Fibroblast of lung (primary cell): ENCODE results near the gene GARNL3. TPM values are rescaled to one million over a fixed set of nuclear protein-coding genes. Genes with fewer than 3 reads are reported as not detected.

Experiments used
- DNase-seq, 2 donors: peaks; one replicate each; pipeline versions ENCODE4 v3.0.0 to v3.0.0-alpha.2; 2010; ENCODE audit warnings: low read depth in 2 of 2
- H2AFZ ChIP-seq: 2 replicates; pipeline ENCODE4 v1.5.1; 2012; ENCODE audit warnings: low read length, control low read depth, inconsistent platforms
- H3K27ac ChIP-seq: 2 replicates; pipeline ENCODE4 v1.5.1; 2011; ENCODE audit warnings: low read length, control low read depth; ENCODE audit not compliant: insufficient read depth
- H3K27me3 ChIP-seq: 2 replicates; pipeline ENCODE4 v1.5.1; 2011; ENCODE audit warnings: mild to moderate bottlenecking, low read length; ENCODE audit not compliant: control insufficient read depth, insufficient read depth
- H3K36me3 ChIP-seq: 2 replicates; pipeline ENCODE4 v1.5.1; 2011; ENCODE audit warnings: low read length; ENCODE audit not compliant: control insufficient read depth, insufficient read depth
- H3K4me1 ChIP-seq: 2 replicates; pipeline ENCODE4 v1.5.1; 2011; ENCODE audit warnings: low read length; ENCODE audit not compliant: control insufficient read depth, insufficient read depth; ENCODE audit errors: extremely low read depth
- H3K4me2 ChIP-seq: 2 replicates; pipeline ENCODE4 v1.5.1; 2011; ENCODE audit warnings: low read length, control low read depth; ENCODE audit not compliant: insufficient read depth; ENCODE audit errors: extremely low read depth
- H3K4me3 ChIP-seq, 4 experiments: fragments of 200-600 bp in 1 of 4; sonication (generic) in 1 of 4; replicated peaks in 1 of 4; 2 replicates each; pipeline ENCODE4 v1.5.1; 2011 to 2016; ENCODE audit warnings: low read length in 4 of 4, low read depth in 3 of 4, mild to moderate bottlenecking in 3 of 4, control low read depth in 2 of 4, inconsistent platforms in 1 of 4, mixed read lengths in 1 of 4; ENCODE audit not compliant: insufficient read depth in 1 of 4; ENCODE audit errors: control extremely low read depth in 1 of 4
- H3K79me2 ChIP-seq: 2 replicates; pipeline ENCODE4 v1.5.1; 2012; ENCODE audit warnings: mild to moderate bottlenecking, low read length, inconsistent platforms; ENCODE audit not compliant: control insufficient read depth, insufficient read depth
- H3K9ac ChIP-seq: 2 replicates; pipeline ENCODE4 v1.5.1; 2011; ENCODE audit warnings: mild to moderate bottlenecking, low read length, control low read depth; ENCODE audit not compliant: insufficient read depth
- H3K9me3 ChIP-seq: 2 replicates; pipeline ENCODE4 v1.5.1; 2012; ENCODE audit warnings: low read depth, low read length; ENCODE audit not compliant: control insufficient read depth, insufficient read depth
- H4K20me1 ChIP-seq: 2 replicates; pipeline ENCODE4 v1.5.1; 2011; ENCODE audit warnings: low read length; ENCODE audit not compliant: control insufficient read depth, insufficient read depth; ENCODE audit errors: extremely low read depth
- EZH2 ChIP-seq: IDR thresholded peaks from 2 replicates; pipeline ENCODE4 v1.5.1; 2012; ENCODE audit warnings: low read length, control low read depth, mild to moderate bottlenecking; ENCODE audit errors: missing control alignments
- polyA plus RNA-seq, 2 donors: library from polyadenylated mRNA; depleted of rRNA in 1 of 2; stranded (reverse) in 1 of 2; unstranded in 1 of 2; fragments of >200 nt; gene quantifications; 2 replicates each; pipeline ENCODE4 v1.2.1, GENCODE V29; 2011 to 2012; ENCODE audit warnings: missing spikeins in 1 of 2
- total RNA-seq: library from RNA; depleted of rRNA; stranded (reverse); fragments of >200 nt; gene quantifications from 2 replicates; pipeline ENCODE4 v1.2.1, GENCODE V29; 2014
- TF ChIP-seq, protein P1 (sequence below), 2 donors: IDR thresholded peaks in 1 of 2; conservative IDR thresholded peaks in 1 of 2; 1 replicate in 1 of 2; 2 replicates in 1 of 2; pipeline ENCODE4 v1.5.1; 2011 to 2012; ENCODE audit warnings: low read length in 2 of 2, control low read depth in 1 of 2, inconsistent platforms in 1 of 2, low read depth in 1 of 2, mild to moderate bottlenecking in 1 of 2

The GARNL3 gene
- total and polyA plus RNA-seq, 2 donors (not counting 1 experiment from before 2014, with no cell fraction given), result 1.5 to 6.4 TPM

DNA sequence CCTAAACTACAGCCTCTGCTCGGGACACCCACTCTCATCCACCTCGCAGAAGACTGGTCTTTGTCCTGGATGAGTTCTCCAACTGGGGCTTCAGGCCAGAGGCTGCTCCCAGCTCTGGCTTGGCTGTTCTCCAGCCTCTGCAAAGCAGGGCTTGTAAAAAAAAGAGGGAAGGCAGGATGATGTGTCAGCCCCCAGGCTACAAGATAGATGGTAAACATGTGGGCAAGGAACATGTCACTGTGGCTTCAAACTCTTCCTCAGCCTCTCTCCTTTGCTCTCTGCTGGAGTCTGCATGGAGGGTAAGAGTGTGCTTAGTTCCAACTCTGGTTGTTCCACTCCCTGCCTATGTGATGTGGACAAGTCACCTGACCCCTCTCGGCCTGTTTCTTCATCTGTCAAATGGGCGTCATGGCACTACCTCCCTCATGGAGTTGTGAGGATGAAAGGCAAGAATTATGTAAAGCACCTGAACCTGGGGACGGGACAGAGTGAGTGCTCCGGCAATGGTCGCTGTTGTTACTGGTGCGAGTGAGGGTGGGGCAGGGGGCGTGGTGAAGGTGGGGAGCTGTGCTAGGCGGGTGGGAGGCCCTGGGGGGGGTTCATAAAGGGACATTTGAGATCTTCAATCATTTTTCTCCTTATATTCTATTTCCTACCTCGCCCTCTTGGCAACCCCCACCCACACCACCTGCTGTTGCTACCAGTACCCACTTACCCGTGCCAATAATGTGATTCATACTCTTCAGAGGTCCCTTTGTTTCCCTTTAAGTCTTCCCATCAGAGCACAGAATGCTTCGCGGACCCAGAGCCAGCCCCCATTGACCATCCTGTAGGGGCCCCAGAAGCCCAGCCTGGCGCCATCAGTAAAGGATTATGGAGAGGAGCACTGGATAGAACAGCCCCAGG, 152.8 kb downstream of the GARNL3 start:
- Histone ChIP-seq H3K9ac (no peak overlapping the region), H3K36me3 (no peaks in the 10 kb centered on the region), H3K27ac (no peak overlapping the region), H3K4me3 (no peak overlapping the region), H3K4me2 (no peak overlapping the region), H3K9me3 (no peaks in the 10 kb centered on the region), H4K20me1 (no peaks in the 10 kb centered on the region), H3K27me3 (no peaks in the 10 kb centered on the region), H3K79me2 (no peaks in the 10 kb centered on the region), H3K4me1 (no peaks in the 10 kb centered on the region), H2AFZ (no peak overlapping the region)
- DNase-seq, result peak; percentile 33 to 49
- TF ChIP-seq EZH2, result no peak
- TF ChIP-seq, protein P1, sequence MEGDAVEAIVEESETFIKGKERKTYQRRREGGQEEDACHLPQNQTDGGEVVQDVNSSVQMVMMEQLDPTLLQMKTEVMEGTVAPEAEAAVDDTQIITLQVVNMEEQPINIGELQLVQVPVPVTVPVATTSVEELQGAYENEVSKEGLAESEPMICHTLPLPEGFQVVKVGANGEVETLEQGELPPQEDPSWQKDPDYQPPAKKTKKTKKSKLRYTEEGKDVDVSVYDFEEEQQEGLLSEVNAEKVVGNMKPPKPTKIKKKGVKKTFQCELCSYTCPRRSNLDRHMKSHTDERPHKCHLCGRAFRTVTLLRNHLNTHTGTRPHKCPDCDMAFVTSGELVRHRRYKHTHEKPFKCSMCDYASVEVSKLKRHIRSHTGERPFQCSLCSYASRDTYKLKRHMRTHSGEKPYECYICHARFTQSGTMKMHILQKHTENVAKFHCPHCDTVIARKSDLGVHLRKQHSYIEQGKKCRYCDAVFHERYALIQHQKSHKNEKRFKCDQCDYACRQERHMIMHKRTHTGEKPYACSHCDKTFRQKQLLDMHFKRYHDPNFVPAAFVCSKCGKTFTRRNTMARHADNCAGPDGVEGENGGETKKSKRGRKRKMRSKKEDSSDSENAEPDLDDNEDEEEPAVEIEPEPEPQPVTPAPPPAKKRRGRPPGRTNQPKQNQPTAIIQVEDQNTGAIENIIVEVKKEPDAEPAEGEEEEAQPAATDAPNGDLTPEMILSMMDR (conservative IDR thresholded peaks at IDR 0.05 in 1 of 2, IDR thresholded peaks at IDR 0.05 in 1 of 2; ENCODE audit: low read depth in 1 of 2, low read length in 2 of 2), result no peak

DNA sequence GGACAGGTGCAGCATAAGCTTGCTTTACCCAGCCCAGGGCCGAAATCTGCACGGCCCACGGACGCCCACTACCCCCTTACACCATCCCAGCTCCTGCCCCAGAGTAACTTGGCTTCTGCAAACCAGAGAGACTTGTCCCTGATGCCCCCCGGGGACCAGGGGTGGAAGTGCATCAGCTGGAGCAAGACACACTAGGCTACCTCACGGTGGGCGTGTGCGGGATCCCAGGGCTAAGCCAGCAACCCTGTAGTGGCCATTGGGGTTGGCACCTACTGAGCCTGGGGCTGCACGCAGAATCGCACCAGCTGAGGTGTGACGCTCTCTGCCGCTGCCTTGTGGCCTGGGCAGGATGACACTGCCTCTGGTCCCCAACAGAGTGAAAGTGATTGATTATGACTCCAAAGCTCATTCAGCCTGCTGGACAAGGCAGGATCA, 153.5 kb downstream of the GARNL3 start:
- no peak for DNase-seq
- TF ChIP-seq EZH2, result no peak
- TF ChIP-seq, protein P1 (conservative IDR thresholded peaks at IDR 0.05 in 1 of 2, IDR thresholded peaks at IDR 0.05 in 1 of 2; ENCODE audit: low read depth in 1 of 2, low read length in 2 of 2), result peak in 1 of 2 donors; percentile 17
- H3K4me2 ChIP-seq, result no peak overlapping the region

DNA sequence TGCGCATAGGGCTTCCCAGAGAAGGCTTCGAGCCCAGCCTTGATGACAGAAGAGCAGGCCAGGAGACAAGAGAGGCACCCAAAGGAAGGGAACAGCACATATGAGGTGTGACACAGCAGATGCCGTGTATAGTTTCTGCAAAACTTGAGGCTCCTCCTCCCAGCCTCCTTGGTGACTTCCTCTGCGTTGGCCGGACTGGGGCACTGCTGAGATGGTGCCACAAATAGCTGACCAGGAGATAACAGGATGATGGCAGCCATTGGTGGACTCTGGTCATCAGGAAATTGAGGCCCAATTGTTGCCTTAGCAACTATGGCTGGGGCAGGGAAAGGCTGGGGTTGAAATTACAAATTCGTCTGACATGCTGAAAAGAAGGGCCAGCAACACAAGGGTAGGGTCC, 154.8 kb downstream of the GARNL3 start:
- no peak overlapping the region for H3K27ac ChIP-seq
- no peaks in the 10 kb centered on the region for H3K27me3 ChIP-seq
- no peak overlapping the region for H3K4me2 ChIP-seq
- H3K4me3 ChIP-seq, result no peak overlapping the region
- no peak for DNase-seq
- H3K4me1 ChIP-seq, result no peaks in the 10 kb centered on the region
- no peaks in the 10 kb centered on the region for H4K20me1 ChIP-seq
- no peak for TF ChIP-seq EZH2
- TF ChIP-seq, protein P1 (conservative IDR thresholded peaks at IDR 0.05 in 1 of 2, IDR thresholded peaks at IDR 0.05 in 1 of 2; ENCODE audit: low read depth in 1 of 2, low read length in 2 of 2), result no peak
- H3K9ac ChIP-seq, result no peak overlapping the region
- no peaks in the 10 kb centered on the region for H3K36me3 ChIP-seq
- no peaks in the 10 kb centered on the region for H3K79me2 ChIP-seq
- H2AFZ ChIP-seq, result no peak overlapping the region
- no peaks in the 10 kb centered on the region for H3K9me3 ChIP-seq

More for the DNA sequence above, 153.5 kb downstream of the GARNL3 start:
- no peaks in the 10 kb centered on the region for H3K27me3 ChIP-seq
- H3K27ac ChIP-seq, result no peak overlapping the region
- H3K9ac ChIP-seq, result no peak overlapping the region
- H3K36me3 ChIP-seq, result no peaks in the 10 kb centered on the region
- no peaks in the 10 kb centered on the region for H3K4me1 ChIP-seq
- no peaks in the 10 kb centered on the region for H3K9me3 ChIP-seq
- H3K4me3 ChIP-seq, result no peak overlapping the region
- no peaks in the 10 kb centered on the region for H4K20me1 ChIP-seq
- no peak overlapping the region for H2AFZ ChIP-seq
- H3K79me2 ChIP-seq, result no peaks in the 10 kb centered on the region
